CD1c-positive myeloid dendritic cell (primary cell): ENCODE data around the gene CDC42BPG.
A peak's percentile ranks its signal among the peaks of the same experiment; 100 is the strongest.

Experiments
- DNase-seq: peaks from one replicate; pipeline ENCODE4 v3.0.0-alpha.2; 2016; ENCODE audit errors: extremely low spot score

Gene CDC42BPG

GRCh38 chr11:64844330-64845128 is at the start of gene CDC42BPG:
TSS of gene CDC42BPG (minus strand) at chr11:64844653. CDS start at chr11:64844569, 84 bp downstream.
- DNase-seq: peak; percentile 78

GRCh38 chr11:64893194-64894069 is 49.0 kb upstream of the CDC42BPG start:
- no peak for DNase-seq

GRCh38 chr11:64892838-64893193 is 48.4 kb upstream of the CDC42BPG start:
- no peak for DNase-seq

- DNase-seq: no peak
Observed at GRCh38 chr11:64892411-64892831, 48.0 kb upstream of the CDC42BPG start.

GRCh38 chr11:64891880-64892279 is 47.4 kb upstream of the CDC42BPG start:
- DNase-seq: no peak

GRCh38 chr11:64891215-64891848 is 46.9 kb upstream of the CDC42BPG start:
- DNase-seq: no peak

- no peak for DNase-seq
Observed at GRCh38 chr11:64890522-64890939, 46.1 kb upstream of the CDC42BPG start.

GRCh38 chr11:64888729-64889511 is 44.5 kb upstream of the CDC42BPG start:
- DNase-seq: no peak

GRCh38 chr11:64888406-64888728 is 43.9 kb upstream of the CDC42BPG start:
- DNase-seq: no peak

- peak; percentile 91 for DNase-seq
Observed at GRCh38 chr11:64887757-64888405, 43.4 kb upstream of the CDC42BPG start.

GRCh38 chr11:64887234-64887756 is 42.8 kb upstream of the CDC42BPG start:
- no peak for DNase-seq

GRCh38 chr11:64885367-64886286 is 41.2 kb upstream of the CDC42BPG start:
- DNase-seq: peak; percentile 87

GRCh38 chr11:64884019-64884418 is 39.6 kb upstream of the CDC42BPG start:
- no peak for DNase-seq

GRCh38 chr11:64883575-64883974 is 39.1 kb upstream of the CDC42BPG start:
- no peak for DNase-seq

- DNase-seq: no peak
Observed at GRCh38 chr11:64882243-64882642, 37.8 kb upstream of the CDC42BPG start.

GRCh38 chr11:64881476-64881875 is 37.0 kb upstream of the CDC42BPG start:
- DNase-seq: no peak

GRCh38 chr11:64880240-64881001 is 36.0 kb upstream of the CDC42BPG start:
- DNase-seq: peak; percentile 42

GRCh38 chr11:64879244-64879900 is 34.9 kb upstream of the CDC42BPG start:
- peak; percentile 92 for DNase-seq
